HCT116 (cell line): ENCODE data around the gene CNN2. TPM values are rescaled to one million over a fixed set of nuclear protein-coding genes. Genes with fewer than 3 reads are reported as not detected.

ENCODE experiments used
- ATAC-seq: fragments of 200-7000 bp; cut with Tn5 transposase; 2 replicates; pipeline ENCODE4 v1.9.1; 2020; ENCODE audit warnings: mild to moderate bottlenecking, moderate library complexity
- BruUV-seq: library from RNA; stranded (reverse); fragments of 400-500 nt; replicated peaks from 2 replicates; lab custom pipeline; 2021; lab: Mats Ljungman, UMichigan
- CTCF ChIA-PET: fragments of 300-600 bp; sonication (Branson Sonifier 250); formaldehyde crosslinking; loops from one replicate; lab custom pipeline; 2021; ENCODE audit warnings: antibody characterized with exemption; lab: Charles Lee
- POLR2A ChIA-PET: fragments of 300-600, 350-600 bp; sonication (Branson Sonifier 250); formaldehyde crosslinking; loops from one replicate; lab custom pipeline; 2021; ENCODE audit warnings: antibody characterized with exemption; lab: Charles Lee
- RAD21 ChIA-PET, 2 experiments: fragments of 300-600 bp; sonication (Branson Sonifier 250); formaldehyde crosslinking; loops; one replicate each; lab custom pipeline; 2023; ENCODE audit warnings: low total read pairs in 2 of 2; ENCODE audit not compliant: uncharacterized antibody in 2 of 2, unreplicated experiment in 2 of 2, low non-redundant PET in 1 of 2; lab: Charles Lee
- DNase-seq: peaks from one replicate; pipeline ENCODE4 v3.0.0-alpha.2; 2010; ENCODE audit warnings: low read depth, low spot score
- H2AFZ ChIP-seq: fragments of 200-600 bp; shearing (Covaris generic), sonication (generic); 2 replicates; pipeline ENCODE4 v1.6.1; 2017; ENCODE audit warnings: low read depth, mixed run types, mixed read lengths, antibody characterized with exemption, low read length; ENCODE audit not compliant: poor library complexity, severe bottlenecking
- H3K27ac ChIP-seq: 2 replicates; pipeline ENCODE4 v1.5.1; 2012; ENCODE audit warnings: low read depth, low read length
- H3K27me3 ChIP-seq: fragments of 200-600 bp; sonication (generic); 2 replicates; pipeline ENCODE4 v1.6.1; 2016; ENCODE audit warnings: mixed run types, low read length, mixed read lengths; ENCODE audit not compliant: insufficient read depth
- H3K36me3 ChIP-seq, 2 experiments: fragments of 200-500 bp in 1 of 2; fragments of 200-600 bp in 1 of 2; sonication (Bioruptor generic) in 1 of 2; sonication (generic) in 1 of 2; 2 replicates each; pipeline versions ENCODE4 v1.5.1 to v1.6.1; 2014 to 2016; ENCODE audit warnings: low read length in 2 of 2, inconsistent platforms in 1 of 2, mixed read lengths in 1 of 2, mixed run types in 1 of 2; ENCODE audit not compliant: insufficient read depth in 2 of 2, control insufficient read depth in 1 of 2
- H3K4me1 ChIP-seq, 2 experiments: fragments of 200-600 bp in 1 of 2; sonication (generic) in 1 of 2; 2 replicates each; pipeline versions ENCODE4 v1.5.1 to v1.6.1; 2012 to 2017; ENCODE audit warnings: low read length in 2 of 2, inconsistent platforms in 1 of 2, mild to moderate bottlenecking in 1 of 2, mixed read lengths in 1 of 2, mixed run types in 1 of 2, moderate library complexity in 1 of 2; ENCODE audit not compliant: insufficient read depth in 2 of 2, control insufficient read depth in 1 of 2
- H3K4me2 ChIP-seq: fragments of 200-600 bp; sonication (generic); 2 replicates; pipeline ENCODE4 v1.6.1; 2017; ENCODE audit warnings: mixed run types, low read length, mixed read lengths
- H3K4me3 ChIP-seq, 2 experiments: fragments of 200-600 bp in 1 of 2; sonication (generic) in 1 of 2; replicated peaks in 1 of 2; 2 replicates each; pipeline ENCODE4 v1.5.1; 2011 to 2016; ENCODE audit warnings: low read length in 2 of 2, control low read depth in 1 of 2, low read depth in 1 of 2, mild to moderate bottlenecking in 1 of 2, mixed read lengths in 1 of 2, mixed run types in 1 of 2
- H3K79me2 ChIP-seq: fragments of 200-600 bp; sonication (generic); 2 replicates; pipeline ENCODE4 v1.6.1; 2017; ENCODE audit warnings: mild to moderate bottlenecking, mixed run types, low read length, moderate library complexity, mixed read lengths; ENCODE audit not compliant: insufficient read depth
- H3K9ac ChIP-seq: fragments of 200-600 bp; sonication (generic); 2 replicates; pipeline ENCODE4 v1.6.1; 2016; ENCODE audit warnings: low read length, mixed read lengths
- H3K9me2 ChIP-seq: fragments of 200-600 bp; sonication (generic), shearing (Covaris generic); 2 replicates; pipeline ENCODE4 v1.6.1; 2017; ENCODE audit warnings: mixed run types, mild to moderate bottlenecking, moderate library complexity; ENCODE audit not compliant: insufficient read depth
- H3K9me3 ChIP-seq, 2 experiments: fragments of 200-500 bp in 1 of 2; fragments of 200-600 bp in 1 of 2; sonication (Bioruptor generic) in 1 of 2; sonication (generic) in 1 of 2; 2 replicates each; pipeline ENCODE4 v1.6.1; 2014 to 2017; ENCODE audit warnings: low read length in 2 of 2, mixed read lengths in 2 of 2, inconsistent platforms in 1 of 2, low read depth in 1 of 2, mild to moderate bottlenecking in 1 of 2, mixed run types in 1 of 2, moderate library complexity in 1 of 2; ENCODE audit not compliant: control insufficient read depth in 1 of 2, insufficient read depth in 1 of 2
- H4K20me1 ChIP-seq: fragments of 200-600 bp; sonication (generic), shearing (Covaris generic); 2 replicates; pipeline ENCODE4 v1.6.1; 2017; ENCODE audit warnings: mixed run types, mild to moderate bottlenecking, moderate library complexity; ENCODE audit not compliant: insufficient read depth
- CTCF ChIP-seq, 3 experiments: fragments of 200-600 bp in 1 of 3; sonication (generic) in 1 of 3; IDR thresholded peaks in 2 of 3; conservative IDR thresholded peaks in 1 of 3; 2 replicates each; pipeline ENCODE4 v1.5.1; 2012 to 2017; ENCODE audit warnings: low read depth in 2 of 3, low read length in 2 of 3, antibody characterized with exemption in 1 of 3, borderline replicate concordance in 1 of 3, control low read depth in 1 of 3, mild to moderate bottlenecking in 1 of 3, mixed read lengths in 1 of 3, mixed run types in 1 of 3, moderate library complexity in 1 of 3; ENCODE audit not compliant: insufficient read depth in 1 of 3
- FOSL1 ChIP-seq: IDR thresholded peaks from 2 replicates; pipeline ENCODE4 v1.6.1; 2012; ENCODE audit warnings: low read depth
- JUND ChIP-seq: IDR thresholded peaks from 2 replicates; pipeline ENCODE4 v1.6.1; 2012
- POLR2A ChIP-seq: IDR thresholded peaks from 2 replicates; pipeline ENCODE4 v1.7.0; 2011; ENCODE audit warnings: borderline replicate concordance; ENCODE audit not compliant: insufficient read depth, insufficient read length; ENCODE audit errors: extremely low read depth
- REST ChIP-seq: IDR thresholded peaks from 2 replicates; pipeline ENCODE4 v1.6.1; 2012; ENCODE audit warnings: low read depth
- intact Hi-C: fragments of 100-400 bp; cut with micrococcal nuclease; formaldehyde crosslinking; loops from 2 replicates; pipeline ENCODE4 v1.10.0; 2022
- total RNA-seq: library from RNA; stranded (reverse); gene quantifications from one replicate; pipeline ENCODE4 v1.2.1, GENCODE V29; 2021; ENCODE audit not compliant: unreplicated experiment

CNN2 gene
- total RNA-seq, 1 experiment from 2014 or later: 212 TPM

GRCh38 chr19:1055886-1056620 lies 29.6 kb downstream of the CNN2 start (continued):
- TF ChIP-seq REST: no peak
- no peak for TF ChIP-seq POLR2A
- no peak for TF ChIP-seq JUND
- TF ChIP-seq, all 23 proteins: peak for 0

GRCh38 chr19:1057176-1057855 lies 30.9 kb downstream of the CNN2 start:
- POLR2A ChIA-PET: no interaction called here
- Histone ChIP-seq H2AFZ (no peak overlapping the region), H3K27me3 (no peaks in the 10 kb centered on the region), H3K4me2 (no peak overlapping the region), H3K4me1 (peaks cover under 1 to 7% of the 10 kb centered on the region in 2 experiments; a peak in 2 of 4 replicates), H4K20me1 (no peaks in the 10 kb centered on the region), H3K36me3 (peaks cover 2 to 4% of the 10 kb centered on the region in 2 experiments; a peak in 3 of 4 replicates), H3K9me2 (no peaks in the 10 kb centered on the region), H3K79me2 (no peaks in the 10 kb centered on the region), H3K4me3 (no peak overlapping the region), H3K9me3 (no peaks in the 10 kb centered on the region), H3K9ac (no peak overlapping the region), H3K27ac (0 out of 2 replicates have a peak overlapping the region, but pooled peaks have one; percentile 16)
- no TSS peak for BruUV-seq
- DNase-seq (no peak), ATAC-seq (peak; percentile 81)
- RAD21 ChIA-PET: interaction anchor here (0.6 to 0.8 kb wide), 2 partner anchors 31 to 379 kb away, joined by 3 to 5 read pairs; no protein-coding TSS in a partner anchor
- intact Hi-C loops: no loop called here
- TF ChIP-seq FOSL1: no peak
- TF ChIP-seq CTCF (IDR thresholded peaks at IDR 0.05 in 2 of 3, conservative IDR thresholded peaks at IDR 0.05 in 1 of 3; ENCODE audit: borderline replicate concordance in 1 of 3, insufficient read depth in 1 of 3, low read depth in 2 of 3, low read length in 2 of 3): peak in 2 of 3 experiments; percentile 50 to 54; a peak in 5 of 6 replicates
- TF ChIP-seq JUND: no peak
- CTCF ChIA-PET: no interaction called here
